Measurements from ENCODE around the gene CACNG8.
"Not testable (repeated sequence)": the region's sequence is repeated elsewhere in the genome, so short reads cannot be mapped to it uniquely, and the experiment has no call there.

CACNG8 gene

DNA sequence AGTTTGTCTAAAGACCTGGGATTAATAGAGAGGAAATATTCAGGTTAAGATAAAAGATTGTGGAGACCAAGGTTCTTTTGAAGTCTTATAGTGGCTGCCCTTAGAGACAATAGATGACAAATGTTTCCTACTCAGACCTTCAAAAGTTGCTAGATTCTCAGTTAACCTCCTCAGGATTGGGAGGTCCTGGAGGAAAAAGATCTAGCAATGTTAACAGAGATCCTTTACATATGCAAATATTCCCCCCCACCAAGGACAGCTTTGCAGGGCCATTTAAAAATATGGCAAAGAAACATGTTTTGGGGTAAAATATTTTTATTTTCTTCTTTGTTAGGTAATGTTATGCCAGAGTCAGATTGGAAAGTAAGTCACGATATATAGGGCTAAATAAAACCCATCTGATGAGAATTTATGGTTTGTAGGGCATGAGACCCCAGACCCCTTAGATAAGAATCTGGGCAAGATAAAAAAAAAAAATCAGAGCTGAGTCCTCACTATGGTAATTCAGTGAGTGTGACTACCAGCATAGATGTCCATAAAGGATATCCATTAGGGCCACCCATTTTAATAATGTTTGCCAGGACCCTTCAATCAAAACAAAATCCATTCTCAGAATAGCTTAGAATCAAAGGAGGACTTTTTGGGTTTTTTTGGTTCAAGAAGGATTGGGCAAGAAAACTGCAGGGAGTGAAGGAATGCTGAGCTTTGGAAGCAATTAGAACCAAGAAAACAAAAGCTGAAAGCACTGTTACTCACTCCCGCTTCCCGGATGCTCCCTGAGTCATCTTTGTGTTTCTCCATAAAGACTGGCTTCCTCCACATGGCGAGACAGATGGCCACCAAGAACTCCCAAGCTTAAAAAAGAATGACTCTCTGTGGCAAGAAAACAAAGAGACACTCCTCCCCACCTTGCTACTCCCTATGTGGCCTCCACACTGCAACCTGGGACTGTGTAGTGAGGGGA is 72.8 kb downstream of the CACNG8 start:
- DNase-seq (ENCODE audit: low read depth in 3 of 3) = no peak

- DNase-seq (ENCODE audit: low read depth in 3 of 3) = not testable (repeated sequence)
Observed at GRCh38 chr19:54036542-54036941, 73.8 kb downstream of the CACNG8 start.

Measured in stimulated activated CD4-positive, alpha-beta T cell treated with anti-CD3 and anti-CD28 coated beads, TNF-alpha, amount 100 ng/mL, for 24 hours (primary cell).